IMR-90 (cell line): ENCODE results near the gene APPBP2. TPM values are rescaled to one million over a fixed set of nuclear protein-coding genes. Genes with fewer than 3 reads are reported as not detected.

Experiments
- ATAC-seq: fragments of 200-7000 bp; cut with Tn5 transposase; 2 replicates; pipeline ENCODE4 v1.9.1; 2020; ENCODE audit warnings: low read depth, mild to moderate bottlenecking, moderate library complexity
- BruUV-seq: library from RNA; stranded (reverse); fragments of 400-500 nt; replicated peaks from 2 replicates; lab custom pipeline; 2021; lab: Mats Ljungman, UMichigan
- CTCF ChIA-PET: fragments of 300-600 bp; formaldehyde crosslinking; extraction: SDS; loops from one replicate; lab custom pipeline; 2021; ENCODE audit warnings: antibody characterized with exemption; lab: Yijun Ruan, JAX
- POLR2A ChIA-PET: fragments of 300-600 bp; sonication (Branson Sonifier 250); formaldehyde crosslinking; loops from one replicate; lab custom pipeline; 2022; ENCODE audit warnings: antibody characterized with exemption; ENCODE audit not compliant: unreplicated experiment; lab: Charles Lee
- DNase-seq: peaks from one replicate; pipeline ENCODE4 v3.0.0; 2013
- H2AFZ ChIP-seq: replicated peaks from 2 replicates; pipeline ENCODE3; 2013; ENCODE audit warnings: low read length, mild to moderate bottlenecking; ENCODE audit not compliant: poor library complexity
- H2AK5ac ChIP-seq: 2 replicates; pipeline ENCODE4 v1.6.1; 2013; ENCODE audit warnings: low read depth, low read length, inconsistent platforms
- H2AK9ac ChIP-seq: replicated peaks from 2 replicates; pipeline ENCODE3; 2013; ENCODE audit warnings: mild to moderate bottlenecking, low read depth, low read length, moderate library complexity; ENCODE audit not compliant: poor library complexity
- H2BK120ac ChIP-seq: 2 replicates; pipeline ENCODE4 v1.6.1; 2013; ENCODE audit warnings: low read depth, low read length, inconsistent platforms
- H2BK15ac ChIP-seq: 3 replicates; pipeline ENCODE4 v1.6.1; 2013; ENCODE audit warnings: low read depth, low read length, inconsistent platforms
- H2BK20ac ChIP-seq: 2 replicates; pipeline ENCODE4 v1.6.1; 2013; ENCODE audit warnings: low read depth, mild to moderate bottlenecking, inconsistent platforms, low read length, moderate library complexity
- H2BK5ac ChIP-seq: 2 replicates; pipeline ENCODE4 v1.6.1; 2013; ENCODE audit warnings: mild to moderate bottlenecking, low read depth, low read length, inconsistent platforms; ENCODE audit not compliant: poor library complexity, severe bottlenecking
- H3K14ac ChIP-seq: replicated peaks from 2 replicates; pipeline ENCODE4 v1.6.1; 2013; ENCODE audit warnings: low read depth, low read length, inconsistent platforms
- H3K18ac ChIP-seq: 2 replicates; pipeline ENCODE4 v1.6.1; 2013; ENCODE audit warnings: low read depth, low read length, control low read depth
- H3K23ac ChIP-seq: 2 replicates; pipeline ENCODE4 v1.6.1; 2013; ENCODE audit warnings: low read depth, low read length, inconsistent platforms
- H3K27ac ChIP-seq: 2 replicates; pipeline ENCODE4 v1.5.1; 2013; ENCODE audit warnings: mild to moderate bottlenecking, control low read depth, low read length; ENCODE audit not compliant: insufficient read depth
- H3K27me3 ChIP-seq: 2 replicates; pipeline ENCODE4 v1.6.1; 2013; ENCODE audit warnings: low read length; ENCODE audit not compliant: control insufficient read depth, insufficient read depth
- H3K36me3 ChIP-seq: 2 replicates; pipeline ENCODE4 v1.6.1; 2013; ENCODE audit warnings: low read length, mixed read lengths; ENCODE audit not compliant: control insufficient read depth, insufficient read depth
- H3K4ac ChIP-seq: 2 replicates; pipeline ENCODE4 v1.6.1; 2013; ENCODE audit warnings: low read depth, low read length, inconsistent platforms
- H3K4me1 ChIP-seq: 2 replicates; pipeline ENCODE4 v1.6.1; 2013; ENCODE audit warnings: low read length, mixed read lengths; ENCODE audit not compliant: control insufficient read depth, insufficient read depth
- H3K4me2 ChIP-seq: 2 replicates; pipeline ENCODE4 v1.6.1; 2013; ENCODE audit warnings: low read depth, mild to moderate bottlenecking, control low read depth, low read length, moderate library complexity
- H3K4me3 ChIP-seq: 2 replicates; pipeline ENCODE4 v1.5.1; 2013; ENCODE audit warnings: low read depth, mild to moderate bottlenecking, control low read depth, low read length, moderate library complexity; ENCODE audit not compliant: insufficient read depth
- H3K56ac ChIP-seq: 2 replicates; pipeline ENCODE4 v1.6.1; 2013; ENCODE audit warnings: low read length, inconsistent platforms; ENCODE audit not compliant: insufficient read depth; ENCODE audit errors: extremely low read depth
- H3K79me1 ChIP-seq, 2 experiments: 2 replicates each; pipeline ENCODE4 v1.6.1; 2013; ENCODE audit warnings: low read length in 2 of 2, inconsistent platforms in 1 of 2, low read depth in 1 of 2
- H3K9ac ChIP-seq: 2 replicates; pipeline ENCODE4 v1.6.1; 2013; ENCODE audit warnings: low read depth, low read length, control low read depth
- H3K9me1 ChIP-seq: 2 replicates; pipeline ENCODE4 v1.6.1; 2013; ENCODE audit warnings: low read length, inconsistent platforms; ENCODE audit not compliant: insufficient read depth
- H3K9me3 ChIP-seq: 2 replicates; pipeline ENCODE4 v1.6.1; 2013; ENCODE audit warnings: low read length; ENCODE audit not compliant: control insufficient read depth, insufficient read depth
- H4K20me1 ChIP-seq: 2 replicates; pipeline ENCODE4 v1.6.1; 2013; ENCODE audit warnings: low read length, inconsistent platforms; ENCODE audit not compliant: insufficient read depth
- H4K5ac ChIP-seq: 2 replicates; pipeline ENCODE4 v1.6.1; 2013; ENCODE audit warnings: mild to moderate bottlenecking, low read depth, low read length, control low read depth
- H4K8ac ChIP-seq, 2 experiments: 2 replicates each; pipeline ENCODE4 v1.6.1; 2013; ENCODE audit warnings: low read depth in 2 of 2, low read length in 2 of 2, control low read depth in 1 of 2, inconsistent platforms in 1 of 2
- H4K91ac ChIP-seq: 2 replicates; pipeline ENCODE4 v1.6.1; 2013; ENCODE audit warnings: low read depth, low read length, inconsistent platforms; ENCODE audit not compliant: insufficient read depth
- BHLHE40 ChIP-seq: fragments of 150-350 bp; IDR thresholded peaks from 2 replicates; pipeline ENCODE4 v1.6.1; 2016; ENCODE audit warnings: mild to moderate bottlenecking, low read depth, low read length
- CEBPB ChIP-seq: IDR thresholded peaks from 2 replicates; pipeline ENCODE4 v1.6.1; 2012; ENCODE audit warnings: low read depth, low read length, improper control_type of control experiment
- CHD1 ChIP-seq: IDR thresholded peaks from 2 replicates; pipeline ENCODE4 v1.6.1; 2012; ENCODE audit warnings: low read depth, low read length, improper control_type of control experiment
- CTCF ChIP-seq: conservative IDR thresholded peaks from 2 replicates; pipeline ENCODE4 v1.5.1; 2012; ENCODE audit warnings: mild to moderate bottlenecking, low read depth, low read length, improper control_type of control experiment
- ELK1 ChIP-seq: fragments of 150-350 bp; IDR thresholded peaks from 2 replicates; pipeline ENCODE4 v1.6.1; 2016; ENCODE audit warnings: low read depth, mild to moderate bottlenecking, low read length, moderate library complexity, borderline replicate concordance
- FOS ChIP-seq: fragments of 150-350 bp; IDR thresholded peaks from 2 replicates; pipeline ENCODE4 v1.6.1; 2016; ENCODE audit warnings: low read depth, low read length
- MAFK ChIP-seq: IDR thresholded peaks from 2 replicates; pipeline ENCODE4 v1.6.1; 2012; ENCODE audit warnings: low read depth, low read length, improper control_type of control experiment
- MAZ ChIP-seq: IDR thresholded peaks from 2 replicates; pipeline ENCODE4 v1.6.1; 2012; ENCODE audit warnings: low read depth, mild to moderate bottlenecking, low read length, improper control_type of control experiment, moderate library complexity, borderline replicate concordance
- MXI1 ChIP-seq: IDR thresholded peaks from 2 replicates; pipeline ENCODE4 v1.6.1; 2012; ENCODE audit warnings: low read depth, mild to moderate bottlenecking, low read length, moderate library complexity, borderline replicate concordance
- NFE2L2 ChIP-seq: fragments of 150-350 bp; IDR thresholded peaks from 2 replicates; pipeline ENCODE4 v1.6.1; 2016; ENCODE audit warnings: low read depth, mild to moderate bottlenecking, low read length
- POLR2A ChIP-seq: IDR thresholded peaks from 2 replicates; pipeline ENCODE4 v1.6.1; 2012; ENCODE audit warnings: mild to moderate bottlenecking, low read depth, low read length
- RAD21 ChIP-seq: IDR thresholded peaks from 2 replicates; pipeline ENCODE4 v1.6.1; 2012; ENCODE audit warnings: low read length, improper control_type of control experiment
- RCOR1 ChIP-seq: IDR thresholded peaks from 2 replicates; pipeline ENCODE4 v1.6.1; 2012; ENCODE audit warnings: mild to moderate bottlenecking, low read length, improper control_type of control experiment; ENCODE audit not compliant: insufficient replicate concordance
- RFX5 ChIP-seq: IDR thresholded peaks from 2 replicates; pipeline ENCODE4 v1.8.0; 2012; ENCODE audit warnings: low read depth, mild to moderate bottlenecking, low read length, moderate library complexity
- SMC3 ChIP-seq: fragments of 150-350 bp; IDR thresholded peaks from 2 replicates; pipeline ENCODE4 v1.6.1; 2016; ENCODE audit warnings: low read depth, mild to moderate bottlenecking, antibody characterized with exemption, low read length, moderate library complexity
- USF2 ChIP-seq: fragments of 150-350 bp; IDR thresholded peaks from 2 replicates; pipeline ENCODE4 v1.6.1; 2017; ENCODE audit warnings: mild to moderate bottlenecking, antibody characterized with exemption, low read length, low read depth
- WGBS, 2 experiments: methylation state at CpG; one replicate each; pipeline versions ENCODE4 v1.1.5 to v1.1.7; 2013; ENCODE audit warnings: missing lambda C conversion rate in 2 of 2; ENCODE audit not compliant: insufficient read length in 1 of 2; ENCODE audit errors: extremely low coverage in 2 of 2; 5-methylcytosine and 5-hydroxymethylcytosine counted together
- dilution Hi-C: fragments of 300-500 bp; cut with HindIII; formaldehyde crosslinking; loops from one replicate; pipeline ENCODE4 v1.14.3; 2018; ENCODE audit warnings: low sequenced_read_pairs; ENCODE audit not compliant: unreplicated experiment
- in situ Hi-C: fragments of 300-500 bp; cut with MboI; formaldehyde crosslinking; loops from 3 replicates; pipeline ENCODE4 v1.14.3; 2019; ENCODE audit warnings: low sequenced_read_pairs, inconsistent platforms, mixed read lengths
- intact Hi-C: fragments of 100-400 bp; cut with micrococcal nuclease; formaldehyde crosslinking; loops from 2 replicates; pipeline ENCODE4 v1.10.0; 2022
- polyA plus RNA-seq, 3 experiments: library from polyadenylated mRNA; depleted of rRNA; stranded (reverse); fragments of >200 nt; gene quantifications; 2 replicates each; pipeline ENCODE4 v1.2.3, GENCODE V29; 2012; ENCODE audit warnings: low replicate concordance in 1 of 3
- total RNA-seq: library from RNA; depleted of rRNA; stranded (reverse); fragments of >200 nt; gene quantifications from 2 replicates; pipeline ENCODE4 v1.2.3, GENCODE V29; 2012

Gene APPBP2
- total and polyA plus RNA-seq, 2 of the 4 experiments (the other 2 are of a cell fraction): 12.3 to 93.9 TPM

GRCh38 chr17:60502145-60502544 lies 23.9 kb downstream of the APPBP2 start:
- peaks cover 7% of the 10 kb centered on the region for H3K36me3 ChIP-seq
- no peak overlapping the region for H4K91ac ChIP-seq
- H3K9me1 ChIP-seq: peaks cover 14% of the 10 kb centered on the region; the same call in 1 of the 2 replicates
- no peak for TF ChIP-seq MAFK
- TF ChIP-seq SMC3: no peak
- TF ChIP-seq CEBPB: no peak
- TF ChIP-seq RCOR1: no peak
- no peak for TF ChIP-seq ELK1
- TF ChIP-seq BHLHE40: no peak
- no peak for TF ChIP-seq NFE2L2
- TF ChIP-seq MXI1: no peak
- TF ChIP-seq CHD1: no peak
- TF ChIP-seq MAZ: no peak
- no peak for TF ChIP-seq USF2
- TF ChIP-seq CTCF: no peak
- no peak for TF ChIP-seq POLR2A
- no peak for TF ChIP-seq RFX5
- TF ChIP-seq RAD21: no peak
- no peak for TF ChIP-seq FOS
- no peak overlapping the region for H3K56ac ChIP-seq
- H2AK9ac ChIP-seq: no peak overlapping the region
- ChIA-PET CTCF (interaction anchor here (0.6 kb wide), 1 partner anchor 17 kb away, joined by 7 read pairs; no protein-coding TSS in a partner anchor), POLR2A (no interaction called here)
- no peak overlapping the region for H3K27ac ChIP-seq
- no peak overlapping the region for H3K4ac ChIP-seq
- H3K4me2 ChIP-seq: no peak overlapping the region
- WGBS, 2 experiments: no CpG with 5 or more reads among the region's 4 CpGs
- no peak overlapping the region for H2AFZ ChIP-seq
- H2BK5ac ChIP-seq: no peak overlapping the region
- H3K4me3 ChIP-seq: no peak overlapping the region
- H3K23ac ChIP-seq: no peak overlapping the region
- H4K5ac ChIP-seq: no peak overlapping the region
- no peak overlapping the region for H2BK120ac ChIP-seq
- H3K4me1 ChIP-seq: peaks cover 4% of the 10 kb centered on the region
- H2BK20ac ChIP-seq: no peak overlapping the region
- no peak for DNase-seq
- no peaks in the 10 kb centered on the region for H3K9me3 ChIP-seq
- in situ Hi-C loops (no loop called here), dilution Hi-C loops (no loop called here), intact Hi-C loops (no loop called here)
- no peaks in the 10 kb centered on the region for H3K27me3 ChIP-seq
- no peak for ATAC-seq
- no TSS peak for BruUV-seq
- no peak overlapping the region for H2BK15ac ChIP-seq
- H4K20me1 ChIP-seq: peaks cover 52% of the 10 kb centered on the region
- peaks cover 15 to 61% of the 10 kb centered on the region in 2 experiments for H3K79me1 ChIP-seq
- no peak overlapping the region for H3K18ac ChIP-seq
- no peak overlapping the region for H2AK5ac ChIP-seq
- no peak overlapping the region for H4K8ac ChIP-seq
- H3K9ac ChIP-seq: no peak overlapping the region
- H3K14ac ChIP-seq: no peak overlapping the region
